NCI-H524 treated with DMSO at 0.1 percent for 48 hours (cell line): Measurements from ENCODE around the gene ST6GALNAC1.

Source experiments
- DNase-seq: peaks from one replicate; lab custom pipeline; 2025; lab: John Stamatoyannopoulos, UW

The ST6GALNAC1 gene

DNA sequence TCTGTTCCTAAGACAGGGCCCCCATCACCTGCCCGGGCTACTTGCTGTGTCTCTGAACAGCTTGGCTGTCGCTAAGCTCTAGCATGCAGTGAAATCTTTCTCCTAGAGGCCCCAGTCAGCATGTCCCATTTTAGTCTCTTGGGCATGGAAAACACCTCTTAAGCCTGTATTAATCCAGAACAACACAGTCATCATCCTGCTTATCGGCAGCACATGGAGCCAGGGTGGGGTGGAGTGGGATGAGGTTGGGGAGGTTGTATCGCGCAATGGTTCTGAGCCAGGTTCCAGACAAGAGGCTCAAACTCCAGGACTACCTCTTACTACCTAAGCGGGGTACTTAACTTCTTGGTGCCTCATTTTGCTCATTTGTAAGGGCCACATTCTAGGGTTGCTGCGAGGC is 65.7 kb downstream of the ST6GALNAC1 start:
- no peak for DNase-seq

DNA sequence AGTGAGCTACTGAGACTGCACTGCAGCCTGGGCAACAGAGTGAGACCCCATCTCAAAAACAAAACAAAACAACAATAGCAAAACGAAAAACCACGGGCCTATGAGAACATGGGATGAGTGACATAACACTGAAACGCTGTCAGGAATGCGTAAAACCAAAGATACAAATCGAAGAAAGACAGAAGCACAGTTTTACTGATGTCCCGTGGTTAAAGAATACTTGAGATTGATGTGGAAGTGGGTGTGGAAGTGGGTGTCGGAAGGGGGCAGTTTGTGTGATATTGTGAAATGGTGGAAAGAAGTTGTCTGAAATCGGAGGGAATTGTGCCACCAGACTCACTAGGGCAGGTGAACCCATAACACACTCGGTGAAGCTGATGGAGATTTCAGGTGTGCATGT is 67.4 kb downstream of the ST6GALNAC1 start:
- DNase-seq = no peak

DNA sequence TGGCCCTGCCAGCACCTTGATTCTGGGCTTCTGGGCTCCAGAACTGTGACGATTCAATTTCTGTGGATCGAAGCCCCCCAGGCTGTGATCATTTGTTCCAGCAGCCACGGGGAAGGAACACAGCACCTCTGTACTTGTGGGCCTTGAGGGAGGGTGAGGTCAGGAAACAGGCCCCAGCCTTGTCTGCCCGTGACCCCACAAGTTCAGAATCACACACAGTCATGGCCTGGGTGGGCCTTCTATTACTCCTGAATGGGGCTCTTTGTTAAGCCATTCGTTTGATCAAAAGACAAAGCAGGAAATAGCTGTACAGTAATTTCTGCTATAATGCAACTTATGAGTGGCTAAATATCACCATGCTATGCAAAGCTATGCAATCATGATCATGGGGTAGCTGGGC is 68.0 kb downstream of the ST6GALNAC1 start:
- no peak for DNase-seq
